HFF-Myc (cell line): ENCODE measurements around the gene TFDP1.

Experiments used
- DNase-seq: peaks from one replicate; pipeline ENCODE4 v3.0.0-alpha.2; 2011; ENCODE audit warnings: low read depth; ENCODE audit errors: extremely low read depth
- H3K4me3 ChIP-seq: replicated peaks from 2 replicates; pipeline ENCODE4 v1.5.1; 2011; ENCODE audit warnings: low read depth, mild to moderate bottlenecking, control low read depth, low read length
- CTCF ChIP-seq: IDR thresholded peaks from 2 replicates; pipeline ENCODE4 v1.5.1; 2012; ENCODE audit warnings: mild to moderate bottlenecking, low read depth, low read length, control low read depth; ENCODE audit errors: missing control alignments

The TFDP1 gene

DNA sequence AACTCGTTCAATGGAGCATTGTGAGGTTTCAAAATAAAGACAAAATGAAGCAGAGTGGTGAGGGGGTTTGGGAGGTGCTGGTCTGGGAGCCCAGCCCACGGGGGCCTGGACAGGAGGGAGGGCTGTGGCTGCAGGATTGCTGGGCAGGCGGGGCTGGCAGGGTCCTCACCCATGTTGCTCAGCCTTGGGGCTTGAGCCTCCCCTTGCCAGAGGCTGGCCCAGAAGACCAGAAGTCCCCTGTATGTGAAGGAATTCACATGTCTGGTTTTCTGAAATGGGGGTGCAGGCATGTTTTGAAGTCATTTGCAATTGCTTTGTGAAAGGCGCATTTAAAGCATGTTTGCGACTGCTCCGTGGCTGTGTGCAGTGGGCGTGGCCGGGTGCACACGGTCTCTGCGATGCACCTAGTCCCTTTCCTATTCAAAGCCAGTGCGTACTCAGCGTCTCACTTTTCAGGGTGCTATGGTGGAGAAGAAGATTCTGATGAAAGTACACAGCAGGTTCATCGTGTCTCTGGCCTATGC is 84.7 kb downstream of the TFDP1 start:
- no peak for DNase-seq
- H3K4me3 ChIP-seq: no peak overlapping the region
- no peak for TF ChIP-seq CTCF

GRCh38 chr13:113669755-113670341 is 85.3 kb downstream of the TFDP1 start:
- no peak for DNase-seq

GRCh38 chr13:113670541-113670940 is 86.0 kb downstream of the TFDP1 start:
- no peak overlapping the region for H3K4me3 ChIP-seq
- TF ChIP-seq CTCF: no peak
- DNase-seq: no peak

More at GRCh38 chr13:113669755-113670341, 85.3 kb downstream of the TFDP1 start:
- H3K4me3 ChIP-seq: no peak overlapping the region
- no peak for TF ChIP-seq CTCF

- DNase-seq: no peak
- no peak overlapping the region for H3K4me3 ChIP-seq
- TF ChIP-seq CTCF: no peak
These were observed 86.8 kb downstream of the TFDP1 start for GRCh38 chr13:113671066-113672001.

GRCh38 chr13:113672002-113672651 is 87.6 kb downstream of the TFDP1 start:
- H3K4me3 ChIP-seq: no peak overlapping the region
- no peak for DNase-seq
- no peak for TF ChIP-seq CTCF
